NT2/D1 (cell line): ENCODE measurements around the gene SPECC1L.
"Not testable (repeated sequence)": the region's sequence is repeated elsewhere in the genome, so short reads cannot be mapped to it uniquely, and the experiment has no call there.

Experiments
- DNase-seq: peaks from one replicate; pipeline ENCODE4 v3.0.0-alpha.2; 2011; ENCODE audit warnings: low read depth, low spot score
- H3K27me3 ChIP-seq: 2 replicates; pipeline ENCODE4 v1.6.0; 2011; ENCODE audit warnings: mild to moderate bottlenecking; ENCODE audit not compliant: insufficient read length, insufficient read depth
- H3K36me3 ChIP-seq: 2 replicates; pipeline ENCODE4 v1.6.1; 2011; ENCODE audit warnings: mild to moderate bottlenecking, low read length, mixed read lengths; ENCODE audit not compliant: insufficient read depth, insufficient read length
- H3K4me1 ChIP-seq: 2 replicates; pipeline ENCODE4 v1.5.1; 2011; ENCODE audit not compliant: insufficient read depth, insufficient read length
- H3K4me3 ChIP-seq: 2 replicates; pipeline ENCODE4 v1.5.1; 2011; ENCODE audit warnings: low read depth; ENCODE audit not compliant: insufficient read length
- H3K9ac ChIP-seq: 2 replicates; pipeline ENCODE4 v1.6.0; 2011; ENCODE audit warnings: low read depth; ENCODE audit not compliant: insufficient read length
- H3K9me3 ChIP-seq: 2 replicates; pipeline ENCODE4 v1.5.1; 2011; ENCODE audit warnings: mild to moderate bottlenecking, low read length; ENCODE audit not compliant: insufficient read depth
- SUZ12 ChIP-seq: IDR thresholded peaks from 2 replicates; pipeline ENCODE4 v1.6.1; 2011; ENCODE audit not compliant: insufficient read length, insufficient read depth; ENCODE audit errors: extremely low read depth
- YY1 ChIP-seq: IDR thresholded peaks from 2 replicates; pipeline ENCODE4 v1.6.1; 2011; ENCODE audit not compliant: insufficient read length, insufficient read depth
- ZNF274 ChIP-seq: IDR thresholded peaks from 2 replicates; pipeline ENCODE4 v1.6.1; 2011; ENCODE audit warnings: mild to moderate bottlenecking, low read depth, low read length

The SPECC1L gene

GRCh38 chr22:24244144-24244787 lies 26.4 kb upstream of the SPECC1L start:
- Histone ChIP-seq H3K4me1 (peaks cover 4% of the 10 kb centered on the region), H3K9me3 (no peaks in the 10 kb centered on the region), H3K36me3 (no peaks in the 10 kb centered on the region), H3K4me3 (no peak overlapping the region), H3K27me3 (no peaks in the 10 kb centered on the region), H3K9ac (no peak overlapping the region)
- TF ChIP-seq YY1 = no peak
- no peak for TF ChIP-seq ZNF274
- no peak for TF ChIP-seq SUZ12
- DNase-seq = no peak

GRCh38 chr22:24245030-24245431 lies 25.6 kb upstream of the SPECC1L start, which contains the start of gene GGT5:
TSS of gene GGT5 (minus strand) at chr22:24245082. CDS start at chr22:24244725, 357 bp downstream.
- H3K36me3 ChIP-seq, H3K9me3 ChIP-seq, H3K27me3 ChIP-seq, H3K9ac ChIP-seq, H3K4me1 ChIP-seq, H3K4me3 ChIP-seq, DNase-seq: not testable (repeated sequence)

GRCh38 chr22:24245584-24246561 lies 24.8 kb upstream of the SPECC1L start:
- H3K4me3 ChIP-seq, H3K27me3 ChIP-seq, H3K9me3 ChIP-seq, DNase-seq, H3K4me1 ChIP-seq, H3K9ac ChIP-seq, H3K36me3 ChIP-seq: not testable (repeated sequence)

DNA sequence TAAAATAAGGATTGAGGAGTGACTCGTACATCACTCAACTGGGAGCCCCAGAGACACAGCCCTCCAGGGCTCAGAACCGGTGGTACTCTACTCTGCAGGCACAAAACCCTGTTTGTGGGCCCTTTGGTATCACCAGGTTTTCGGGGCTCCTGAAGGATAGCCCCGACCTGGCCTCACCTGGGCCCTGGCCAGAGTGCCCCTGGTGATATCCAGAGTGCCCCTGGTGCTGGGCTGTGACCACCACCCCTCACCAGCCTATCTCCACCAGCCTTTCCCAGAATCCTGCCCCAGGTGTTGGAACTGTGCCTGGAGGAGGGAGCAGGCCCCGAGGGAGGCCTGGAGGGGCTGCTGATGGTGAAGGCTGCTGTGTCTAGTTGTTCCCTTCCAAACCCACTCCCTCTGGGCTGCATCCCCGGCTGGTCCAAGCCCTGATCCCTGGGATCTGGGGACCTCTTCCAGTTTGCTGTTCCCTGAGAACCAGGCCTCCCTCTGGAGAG lies 23.6 kb upstream of the SPECC1L start:
- TF ChIP-seq ZNF274 (no peak), YY1 (no peak), SUZ12 (no peak)
- H3K36me3 ChIP-seq = no peaks in the 10 kb centered on the region
- no peak for DNase-seq

DNA sequence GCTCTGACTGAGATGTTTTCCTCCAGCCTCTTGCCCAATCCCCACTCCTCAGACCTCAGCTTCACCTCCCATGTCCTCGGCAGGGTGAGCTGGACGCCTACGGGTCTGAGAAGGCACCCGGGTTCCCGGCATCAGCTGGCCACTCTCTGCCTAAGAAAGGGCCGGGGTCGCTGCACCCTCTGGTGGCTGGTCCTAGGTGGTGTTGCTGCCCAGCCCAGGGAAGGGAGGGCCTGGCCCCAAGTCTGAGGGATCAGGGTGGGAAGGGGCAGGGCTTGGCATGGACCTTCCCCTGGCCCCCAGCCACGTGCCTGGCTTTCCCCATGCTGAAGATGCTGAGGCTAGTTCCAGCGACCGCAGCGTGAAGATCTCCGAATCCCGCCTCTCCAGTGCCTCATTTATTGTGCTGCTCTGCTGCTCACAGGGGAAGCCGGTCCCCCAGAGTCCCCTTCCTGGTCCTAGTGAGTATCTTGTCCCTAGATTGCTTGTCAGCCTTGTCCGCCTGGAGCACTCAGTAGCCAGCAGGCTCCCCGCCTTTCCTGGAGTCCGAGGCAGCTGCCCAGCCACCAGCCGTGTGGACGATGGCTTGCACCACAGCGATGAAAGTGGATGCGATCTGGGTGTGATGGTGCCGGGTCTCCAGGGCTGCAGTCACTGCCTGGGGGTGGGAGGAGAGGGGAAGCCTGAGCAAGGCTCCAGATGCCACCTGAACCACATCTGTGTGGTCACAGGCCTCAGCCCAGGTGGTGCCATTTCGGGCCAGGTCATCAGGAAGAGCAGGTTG lies 22.9 kb upstream of the SPECC1L start:
- Histone ChIP-seq H3K4me1 (peaks cover 2% of the 10 kb centered on the region), H3K4me3 (no peak overlapping the region), H3K9ac (no peak overlapping the region), H3K36me3 (no peaks in the 10 kb centered on the region), H3K27me3 (no peaks in the 10 kb centered on the region), H3K9me3 (no peaks in the 10 kb centered on the region)
- TF ChIP-seq YY1 (no peak), SUZ12 (no peak), ZNF274 (no peak)
- DNase-seq = peak; percentile 57

More for the DNA sequence above, 23.6 kb upstream of the SPECC1L start:
- Histone ChIP-seq H3K9ac (no peak overlapping the region), H3K9me3 (no peaks in the 10 kb centered on the region), H3K4me1 (peaks cover 4% of the 10 kb centered on the region), H3K4me3 (no peak overlapping the region), H3K27me3 (no peaks in the 10 kb centered on the region)

DNA sequence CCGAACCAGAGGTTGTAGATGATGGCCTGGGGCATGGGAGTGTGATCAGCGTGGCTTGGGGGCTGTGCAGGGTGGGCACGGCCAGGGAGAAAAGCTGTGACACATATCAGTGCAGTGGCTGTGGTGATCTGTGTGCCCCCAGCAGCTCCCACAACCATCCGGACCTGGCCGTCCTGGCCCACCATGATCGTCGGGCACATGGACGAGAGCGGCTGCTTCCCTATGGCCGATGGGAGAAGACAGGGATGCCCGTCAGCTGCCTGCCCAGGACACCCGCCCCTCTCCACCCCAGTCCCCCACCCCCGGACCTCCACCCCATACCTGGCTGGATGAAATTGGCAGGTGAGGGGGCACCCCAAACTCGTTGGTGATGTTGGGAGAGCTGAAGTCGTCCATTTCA lies 22.0 kb upstream of the SPECC1L start:
- not testable (repeated sequence) for H3K36me3 ChIP-seq, H3K4me1 ChIP-seq, H3K9ac ChIP-seq, H3K27me3 ChIP-seq, H3K4me3 ChIP-seq, H3K9me3 ChIP-seq, DNase-seq

- not testable (repeated sequence) for H3K9me3 ChIP-seq, H3K4me1 ChIP-seq, DNase-seq, H3K27me3 ChIP-seq, H3K4me3 ChIP-seq, H3K36me3 ChIP-seq, H3K9ac ChIP-seq
These were observed 21.2 kb upstream of the SPECC1L start for GRCh38 chr22:24249413-24249812.

GRCh38 chr22:24251286-24251685 lies 19.3 kb upstream of the SPECC1L start:
- not testable (repeated sequence) for H3K27me3 ChIP-seq, H3K36me3 ChIP-seq, DNase-seq

DNA sequence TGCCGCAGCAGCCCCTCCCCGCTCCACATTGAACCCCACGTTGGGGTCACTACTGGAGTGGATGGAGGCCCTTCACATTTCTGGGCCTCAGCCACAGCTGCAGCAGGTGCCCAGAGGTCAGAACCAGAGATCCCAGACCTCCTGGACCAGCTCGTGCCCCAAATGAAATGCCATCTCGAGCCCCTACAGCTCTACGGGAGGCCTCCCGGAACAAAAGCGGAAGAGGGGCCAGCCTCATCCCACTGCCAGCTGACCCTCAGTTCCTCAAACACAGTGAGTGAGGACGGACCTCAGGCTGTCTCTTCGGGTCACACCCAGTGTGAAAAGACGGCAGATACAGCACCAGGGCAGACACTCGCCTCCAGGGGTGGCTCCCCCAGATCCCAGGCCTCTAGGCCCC lies 17.5 kb upstream of the SPECC1L start:
- DNase-seq, H3K9me3 ChIP-seq, H3K36me3 ChIP-seq, H3K27me3 ChIP-seq, H3K4me3 ChIP-seq, H3K9ac ChIP-seq, H3K4me1 ChIP-seq: not testable (repeated sequence)

More at GRCh38 chr22:24251286-24251685, 19.3 kb upstream of the SPECC1L start:
- H3K9me3 ChIP-seq, H3K4me1 ChIP-seq, H3K4me3 ChIP-seq, H3K9ac ChIP-seq: not testable (repeated sequence)

DNA sequence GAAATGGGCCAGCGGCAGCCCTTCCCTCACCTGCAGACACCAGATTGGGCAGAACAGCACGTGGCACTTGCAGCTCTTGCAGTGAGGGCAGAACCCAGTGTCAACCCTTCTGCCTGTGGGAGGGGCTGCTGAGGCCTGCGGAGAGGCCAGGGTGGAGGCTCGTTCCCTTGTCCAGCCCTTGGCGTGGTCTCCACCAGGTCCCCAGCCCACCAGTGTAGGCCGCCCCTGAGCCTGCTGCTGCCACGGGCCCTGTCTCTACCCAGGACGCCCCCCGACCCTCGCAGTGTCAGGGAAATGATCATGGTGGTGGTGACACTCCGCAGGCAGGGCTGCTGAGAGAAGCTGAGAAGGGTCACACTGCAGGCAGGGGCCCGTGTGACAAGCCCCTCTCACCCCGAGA lies 14.5 kb upstream of the SPECC1L start:
- not testable (repeated sequence) for H3K36me3 ChIP-seq, H3K9ac ChIP-seq, H3K4me3 ChIP-seq, DNase-seq, H3K9me3 ChIP-seq, H3K27me3 ChIP-seq, H3K4me1 ChIP-seq
